Germinal center (tissue), 1 donor: Measurements from ENCODE around the gene C14orf180.

Source experiments
- DNase-seq: peaks from one replicate; pipeline ENCODE4 v3.0.0; 2012; ENCODE audit warnings: mixed read lengths, low spot score

The C14orf180 gene

GRCh38 chr14:104593710-104594136 lies 14.2 kb downstream of the C14orf180 start:
- DNase-seq = no peak

DNA sequence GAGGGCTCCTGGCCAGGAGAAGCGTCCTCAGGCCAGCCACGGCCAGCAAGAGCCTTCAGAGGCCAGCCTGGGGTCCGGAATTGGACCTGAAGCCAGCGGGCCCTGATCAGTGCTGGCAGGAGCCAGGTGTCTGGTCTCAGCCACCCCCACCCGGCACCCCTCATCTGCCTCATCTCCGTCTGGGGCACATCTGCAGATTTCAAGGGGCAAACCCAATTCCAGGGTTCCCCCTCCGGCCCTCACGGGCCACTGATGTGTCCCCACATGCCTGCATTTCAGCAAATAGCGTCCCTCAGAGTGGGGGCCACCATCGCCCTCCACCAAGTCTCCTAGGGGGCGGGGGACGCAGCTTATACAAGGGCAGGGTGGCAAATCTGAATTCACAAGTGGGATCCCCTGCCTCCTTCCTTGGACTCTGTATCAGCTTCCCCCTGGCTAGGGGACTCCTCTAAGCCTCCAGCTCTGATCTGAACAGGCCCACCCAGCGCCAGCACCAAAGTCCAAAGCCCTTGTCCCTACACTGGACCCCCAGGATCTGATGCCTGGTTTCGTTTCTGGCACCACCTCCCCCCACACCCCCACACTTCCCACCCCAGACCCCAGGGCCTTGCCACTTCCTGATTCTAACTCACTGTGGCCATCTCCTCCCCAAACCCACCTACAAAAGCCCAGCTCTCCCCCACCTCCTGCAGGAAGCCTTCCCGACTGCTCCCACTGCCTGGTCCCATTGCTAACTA lies 14.9 kb downstream of the C14orf180 start:
- DNase-seq = no peak

- DNase-seq = no peak
Measured at GRCh38 chr14:104595116-104595675, 15.6 kb downstream of the C14orf180 start.

- no peak for DNase-seq
Measured at GRCh38 chr14:104595911-104596450, 16.4 kb downstream of the C14orf180 start.

- no peak for DNase-seq
Measured at GRCh38 chr14:104596451-104596918, 16.9 kb downstream of the C14orf180 start.

- no peak for DNase-seq
Measured at GRCh38 chr14:104596927-104597351, 17.4 kb downstream of the C14orf180 start.

GRCh38 chr14:104597576-104597975 lies 18.0 kb downstream of the C14orf180 start:
- no peak for DNase-seq

DNA sequence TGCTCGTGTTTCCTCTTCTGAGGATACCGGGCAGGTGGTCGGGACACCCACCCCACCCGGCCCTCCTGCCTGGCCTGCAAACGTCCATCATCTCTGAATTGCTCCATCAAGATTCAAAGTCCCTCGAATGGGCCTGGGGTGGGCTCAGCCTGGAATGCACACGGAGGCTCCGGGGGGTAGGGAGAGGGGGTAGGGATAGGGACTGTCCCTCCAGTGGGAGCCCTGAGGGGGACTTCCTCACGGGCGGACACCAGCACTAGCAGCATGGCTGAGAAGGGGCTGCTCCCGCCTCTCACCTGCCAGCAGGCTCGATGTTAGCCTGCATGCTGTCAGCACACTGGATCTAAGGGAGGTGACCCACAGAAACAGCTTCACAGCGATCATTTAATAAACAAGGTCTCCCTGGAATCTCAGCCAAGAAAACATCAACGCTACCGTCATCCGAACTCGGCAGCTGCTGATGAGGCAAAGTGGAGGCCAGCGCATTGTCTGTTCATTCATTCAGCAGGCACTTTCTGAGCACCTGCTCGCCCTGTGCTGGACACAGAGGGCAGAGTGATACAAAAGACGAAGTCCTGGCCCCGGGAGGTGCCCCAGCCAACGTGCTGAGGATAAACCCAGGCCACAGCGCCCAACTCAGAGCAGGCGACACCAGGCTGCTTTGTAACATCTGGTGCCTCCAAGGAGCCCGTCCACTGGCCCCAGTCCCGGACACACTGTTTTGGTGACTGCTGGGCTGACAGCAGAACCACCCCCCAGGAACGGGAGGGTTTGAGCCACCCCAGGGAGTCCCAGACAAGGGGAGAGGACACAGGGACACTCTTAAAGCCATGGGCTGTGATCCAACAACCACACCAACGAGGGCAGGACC lies 18.7 kb downstream of the C14orf180 start:
- no peak for DNase-seq

GRCh38 chr14:104598910-104599273 lies 19.3 kb downstream of the C14orf180 start:
- DNase-seq = no peak

DNA sequence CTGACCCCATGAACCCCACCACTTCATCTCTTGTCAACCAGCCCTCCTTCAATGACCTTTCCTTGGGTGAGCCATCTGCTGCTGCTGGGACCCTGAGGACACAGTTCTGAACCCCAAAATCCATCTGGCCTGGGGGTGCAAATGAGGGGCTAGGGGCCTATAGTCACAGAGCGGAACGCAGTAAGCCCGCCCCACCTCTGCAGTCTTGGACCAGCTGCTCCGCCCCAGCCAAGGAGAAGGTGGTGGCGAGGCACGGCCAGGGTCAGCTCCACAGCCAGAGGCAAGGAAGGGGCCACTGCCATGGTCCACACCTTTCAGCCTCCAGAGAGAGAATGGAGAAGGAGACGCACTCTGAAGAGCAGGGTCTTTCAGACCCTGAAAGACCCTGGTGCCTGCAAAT lies 19.9 kb downstream of the C14orf180 start:
- DNase-seq = no peak

DNA sequence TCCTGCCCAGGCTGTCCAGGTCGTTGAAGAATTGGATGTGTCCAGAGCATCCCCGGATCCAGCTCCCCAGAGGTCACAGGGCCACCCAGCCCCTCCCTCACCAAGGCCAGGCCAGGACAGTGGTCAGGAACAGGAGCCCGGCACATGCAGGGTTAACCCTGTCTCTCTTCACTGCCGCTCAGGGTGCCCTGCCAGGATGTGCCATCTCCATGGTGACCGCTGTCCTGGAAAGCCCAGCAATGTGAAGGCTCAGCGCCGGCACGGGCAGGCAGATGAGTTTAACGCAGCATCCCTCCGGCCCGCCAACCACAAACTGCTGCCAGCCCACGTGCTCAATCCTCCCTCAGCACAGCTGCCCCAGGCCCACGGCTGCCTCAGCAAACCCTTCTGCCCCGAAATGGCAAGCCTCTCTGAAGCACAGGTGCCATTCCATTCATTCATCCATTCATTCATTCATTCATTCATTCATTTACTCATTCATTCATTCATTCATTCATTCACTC lies 20.6 kb downstream of the C14orf180 start:
- DNase-seq = no peak

DNA sequence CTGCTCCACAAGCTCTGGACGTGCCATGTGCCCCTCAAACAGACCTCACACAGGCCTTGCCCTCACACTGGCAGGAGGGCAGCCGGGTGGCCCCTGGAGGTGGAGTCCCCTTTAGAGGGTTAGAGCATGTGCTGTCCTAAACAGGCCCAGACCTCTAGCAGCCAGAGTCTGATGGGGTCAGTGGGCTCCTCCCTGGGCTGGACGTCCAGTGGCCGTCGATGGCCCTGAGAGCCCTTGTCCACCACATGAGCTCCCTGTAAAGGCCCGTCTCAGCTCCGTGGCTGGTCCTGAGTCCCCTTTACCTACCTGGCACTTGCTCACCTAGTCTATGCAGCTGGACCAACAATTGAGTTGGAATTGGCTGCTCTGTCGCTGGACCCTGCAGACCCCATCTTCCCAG lies 21.2 kb downstream of the C14orf180 start:
- DNase-seq = no peak

GRCh38 chr14:104601786-104602185 lies 22.2 kb downstream of the C14orf180 start:
- DNase-seq = no peak

DNA sequence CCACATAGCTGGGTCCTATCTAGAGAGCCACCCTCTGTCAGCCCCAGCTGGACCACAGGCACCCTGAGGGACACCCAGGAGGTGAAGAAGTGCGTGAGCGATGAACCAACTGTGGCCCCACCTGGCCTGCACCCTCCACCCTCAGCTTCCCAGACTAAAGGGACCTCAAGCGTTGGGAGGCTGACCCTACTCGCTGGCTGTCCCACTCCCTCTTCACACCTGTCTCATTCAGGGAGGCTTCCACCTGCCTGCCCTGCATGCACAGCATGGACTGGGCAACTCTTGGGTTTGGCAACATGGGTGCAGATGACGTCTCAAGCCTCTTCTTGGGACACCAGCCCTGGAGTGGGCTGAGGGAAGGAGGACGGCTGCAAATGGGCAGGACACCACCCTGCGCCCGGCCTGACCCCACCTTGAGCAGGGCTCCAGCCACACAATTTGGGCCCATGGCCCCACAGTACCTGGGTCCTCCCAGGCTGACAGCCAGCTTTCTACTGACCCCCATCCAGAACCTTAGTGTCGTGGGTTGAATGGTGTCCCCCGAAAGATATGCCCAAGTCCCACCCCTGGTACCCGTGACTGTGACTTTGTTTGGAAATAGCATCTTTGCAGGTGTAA lies 22.9 kb downstream of the C14orf180 start:
- no peak for DNase-seq

DNA sequence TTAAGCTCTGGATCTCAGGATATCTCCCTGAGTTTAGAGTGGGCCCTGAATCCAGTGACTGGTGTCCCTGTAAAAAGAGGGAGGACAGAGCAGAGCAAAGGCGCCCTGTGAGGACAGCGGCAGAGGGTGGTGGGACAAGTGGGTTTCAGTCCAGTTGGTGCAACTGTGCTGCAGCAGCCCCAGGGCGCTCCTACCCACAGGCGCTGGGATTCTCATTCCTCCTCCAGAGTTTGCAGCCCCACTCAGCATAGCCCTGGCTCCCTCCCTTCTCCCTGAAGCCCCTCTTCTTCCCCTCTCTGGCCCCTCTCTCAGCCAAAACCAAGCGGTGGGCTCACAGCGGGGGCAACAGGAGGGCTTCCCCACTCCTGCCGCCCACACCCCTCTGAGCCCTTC lies 23.4 kb downstream of the C14orf180 start:
- no peak for DNase-seq

- DNase-seq = no peak
Measured at GRCh38 chr14:104603711-104604401, 24.3 kb downstream of the C14orf180 start.

DNA sequence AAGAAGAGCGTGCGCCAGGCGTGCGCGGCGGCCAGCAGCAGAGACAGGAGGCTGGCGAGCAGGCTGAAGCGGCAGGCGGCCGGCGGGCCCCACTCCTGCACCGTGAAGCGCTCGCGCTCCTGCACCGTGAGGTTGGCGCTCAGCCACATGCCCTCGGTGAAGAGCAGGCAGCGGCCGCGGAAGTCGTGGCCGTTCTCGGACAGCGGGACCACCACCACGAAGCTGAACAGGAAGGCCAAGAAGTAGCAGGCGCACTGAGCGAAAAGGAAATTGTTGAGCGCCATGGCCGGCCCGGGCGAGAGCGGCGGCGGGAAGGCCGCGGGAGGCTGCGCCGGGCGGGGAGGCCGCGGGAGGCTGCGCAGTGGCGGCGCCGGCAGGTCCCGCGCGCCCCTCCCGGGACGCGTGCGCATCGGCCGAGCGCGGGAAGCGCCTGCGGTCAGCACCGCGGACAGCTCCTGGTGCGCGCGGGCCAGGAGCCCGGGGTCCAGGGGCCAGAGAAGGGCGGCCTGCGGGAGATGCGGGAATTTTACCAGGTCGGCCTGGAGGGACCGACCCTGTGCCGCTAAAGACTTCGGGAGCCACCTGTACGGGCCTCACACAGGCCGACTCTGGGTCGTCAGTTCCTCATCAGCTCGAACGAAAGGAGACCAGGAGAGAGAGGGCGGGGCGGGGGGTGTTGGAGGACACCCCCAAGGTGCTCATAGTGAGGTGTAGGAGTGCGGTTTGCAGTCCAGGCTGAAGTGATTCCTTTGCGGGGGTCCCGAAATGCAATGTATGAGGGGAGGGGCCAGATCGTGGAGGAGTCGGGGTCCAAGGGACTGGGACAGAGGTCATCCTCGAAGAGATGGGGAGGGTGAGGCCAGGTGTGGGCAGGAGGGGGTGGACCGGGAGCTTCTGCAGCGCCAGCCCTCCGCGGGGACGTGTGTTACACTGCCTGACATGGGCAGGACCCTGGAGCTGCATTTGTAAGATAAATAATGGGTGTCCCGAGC lies 25.2 kb downstream of the C14orf180 start, which contains the start of gene TMEM179:
TMEM179 (minus strand) TSS at position 315 of the 992 bp plus-strand sequence; CDS start at position 284, 31 bp downstream.
- DNase-seq = no peak

DNA sequence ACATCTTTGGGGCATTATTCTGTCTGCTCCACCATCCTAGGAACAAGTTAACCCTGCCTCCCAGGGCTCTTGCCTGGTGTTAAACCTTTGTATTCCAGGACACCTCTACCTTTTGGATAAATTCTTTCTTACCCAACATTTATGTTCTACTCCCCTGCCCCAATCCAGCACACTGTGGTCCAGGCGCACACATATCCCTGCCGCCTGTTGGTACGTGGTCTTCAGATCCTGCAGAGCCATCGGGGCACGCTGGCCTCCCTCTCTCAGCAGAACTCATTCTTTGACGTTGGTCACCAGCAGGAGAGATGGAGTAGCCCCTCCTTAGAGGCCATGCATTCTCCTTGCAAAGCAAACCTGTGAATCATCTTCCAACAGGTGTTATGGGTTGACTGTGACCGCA lies 30.1 kb downstream of the C14orf180 start:
- DNase-seq = no peak

DNA sequence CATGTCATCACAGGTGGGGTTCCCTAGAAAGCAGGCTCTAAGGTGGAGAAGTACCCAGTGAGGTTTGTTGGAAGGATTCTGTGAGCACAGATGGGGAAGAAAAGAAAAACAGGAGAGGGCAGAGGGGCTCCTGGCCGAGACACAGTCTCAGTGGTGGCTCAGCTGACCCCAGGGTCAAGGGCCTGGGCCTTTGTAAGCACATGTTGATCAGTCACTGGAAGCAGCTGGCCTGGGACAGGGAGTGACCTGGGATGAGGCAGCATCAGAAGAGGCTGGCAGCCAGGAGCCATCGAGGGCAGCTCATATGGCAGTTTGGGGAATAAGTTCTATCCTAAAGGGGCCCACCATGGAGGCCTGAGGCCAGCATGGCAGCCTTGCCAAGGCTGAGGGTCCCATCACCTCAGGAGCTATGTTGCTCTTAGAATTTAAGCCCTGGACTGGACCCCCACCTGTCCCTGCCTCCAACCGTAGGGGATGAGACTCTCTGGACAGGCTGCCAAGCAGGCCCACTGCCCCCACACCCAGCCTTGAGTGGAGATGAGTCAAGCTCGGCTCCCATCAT lies 31.3 kb downstream of the C14orf180 start:
- no peak for DNase-seq

DNA sequence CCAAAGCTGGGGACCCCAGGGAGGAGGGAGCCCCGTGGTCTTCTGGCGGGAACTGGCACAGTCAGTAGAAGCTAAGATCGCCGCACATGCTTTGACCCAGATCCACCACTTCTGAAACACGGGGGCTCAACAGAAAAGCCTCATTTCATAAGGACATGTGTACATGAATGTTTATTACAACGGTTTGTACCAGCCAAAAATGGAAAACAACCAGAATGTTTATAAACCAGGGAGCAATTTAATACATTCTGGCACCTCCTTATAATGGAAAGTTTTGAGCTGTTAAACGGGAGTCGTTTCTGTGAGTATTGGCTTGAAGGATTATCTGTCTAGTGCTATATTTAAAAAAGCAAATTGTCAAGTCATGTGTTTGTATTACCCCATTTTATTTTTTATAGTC lies 32.3 kb downstream of the C14orf180 start:
- DNase-seq = no peak
